Measurements from ENCODE around the gene RAB11A.

DNA sequence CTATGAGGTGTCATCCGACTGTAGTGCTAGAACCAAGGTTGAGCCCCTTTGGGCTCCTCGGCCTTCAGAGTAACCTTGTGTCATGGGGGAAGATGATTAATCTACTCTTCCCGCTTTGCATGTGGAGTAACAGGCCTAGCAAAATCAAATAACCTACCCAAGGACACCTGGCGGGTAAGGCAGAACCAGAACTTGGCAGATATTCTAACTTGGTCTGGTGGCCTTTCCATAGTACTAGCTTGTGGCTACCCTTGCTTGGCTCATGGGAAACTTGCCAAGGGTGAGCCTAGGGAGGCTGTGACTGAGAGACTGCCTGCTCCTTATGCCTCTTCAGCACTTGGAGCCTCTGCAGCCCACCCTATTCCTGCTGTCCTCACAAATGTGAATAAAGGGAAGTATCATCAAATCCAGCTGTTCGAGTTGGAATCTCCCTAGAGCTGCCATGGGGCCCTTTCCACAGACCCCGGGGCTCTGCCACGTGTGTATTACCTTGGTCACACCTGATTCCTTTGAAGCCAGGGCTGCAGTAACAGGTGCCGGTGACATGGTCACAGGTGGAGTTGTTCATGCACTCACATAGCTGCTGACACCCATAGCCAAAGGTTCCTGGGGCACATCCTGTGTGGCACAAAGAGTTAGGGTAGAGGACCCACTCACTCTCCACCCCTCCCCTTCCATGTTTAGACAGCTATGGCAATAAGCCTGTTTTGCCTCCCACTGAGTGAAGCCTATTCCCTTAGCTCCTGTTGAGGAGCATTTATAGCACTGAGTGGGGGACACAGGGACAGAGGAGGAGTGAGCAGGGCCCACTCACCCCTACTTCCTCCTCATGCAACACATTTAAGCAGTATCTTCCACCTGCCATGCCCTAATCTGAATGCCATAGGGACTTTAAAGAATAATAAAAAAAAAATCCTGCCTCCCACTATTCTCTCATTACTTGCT, 46.0 kb downstream of the RAB11A start:
- no peak for TF ChIP-seq EZH2 (IDR thresholded peaks at IDR 0.05; ENCODE audit: insufficient read depth, low read length)
- TF ChIP-seq, protein P1, sequence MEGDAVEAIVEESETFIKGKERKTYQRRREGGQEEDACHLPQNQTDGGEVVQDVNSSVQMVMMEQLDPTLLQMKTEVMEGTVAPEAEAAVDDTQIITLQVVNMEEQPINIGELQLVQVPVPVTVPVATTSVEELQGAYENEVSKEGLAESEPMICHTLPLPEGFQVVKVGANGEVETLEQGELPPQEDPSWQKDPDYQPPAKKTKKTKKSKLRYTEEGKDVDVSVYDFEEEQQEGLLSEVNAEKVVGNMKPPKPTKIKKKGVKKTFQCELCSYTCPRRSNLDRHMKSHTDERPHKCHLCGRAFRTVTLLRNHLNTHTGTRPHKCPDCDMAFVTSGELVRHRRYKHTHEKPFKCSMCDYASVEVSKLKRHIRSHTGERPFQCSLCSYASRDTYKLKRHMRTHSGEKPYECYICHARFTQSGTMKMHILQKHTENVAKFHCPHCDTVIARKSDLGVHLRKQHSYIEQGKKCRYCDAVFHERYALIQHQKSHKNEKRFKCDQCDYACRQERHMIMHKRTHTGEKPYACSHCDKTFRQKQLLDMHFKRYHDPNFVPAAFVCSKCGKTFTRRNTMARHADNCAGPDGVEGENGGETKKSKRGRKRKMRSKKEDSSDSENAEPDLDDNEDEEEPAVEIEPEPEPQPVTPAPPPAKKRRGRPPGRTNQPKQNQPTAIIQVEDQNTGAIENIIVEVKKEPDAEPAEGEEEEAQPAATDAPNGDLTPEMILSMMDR (IDR thresholded peaks at IDR 0.05; ENCODE audit: insufficient read depth, low read depth, low read length), result no peak

All from astrocyte (in vitro differentiated cells and primary cell).